Measurements from ENCODE around the gene EYA3.

The EYA3 gene

GRCh38 chr1:27994060-27994459 is 94.3 kb downstream of the EYA3 start:
- no peak for DNase-seq (ENCODE audit: low read depth)
- TF ChIP-seq, protein P1, sequence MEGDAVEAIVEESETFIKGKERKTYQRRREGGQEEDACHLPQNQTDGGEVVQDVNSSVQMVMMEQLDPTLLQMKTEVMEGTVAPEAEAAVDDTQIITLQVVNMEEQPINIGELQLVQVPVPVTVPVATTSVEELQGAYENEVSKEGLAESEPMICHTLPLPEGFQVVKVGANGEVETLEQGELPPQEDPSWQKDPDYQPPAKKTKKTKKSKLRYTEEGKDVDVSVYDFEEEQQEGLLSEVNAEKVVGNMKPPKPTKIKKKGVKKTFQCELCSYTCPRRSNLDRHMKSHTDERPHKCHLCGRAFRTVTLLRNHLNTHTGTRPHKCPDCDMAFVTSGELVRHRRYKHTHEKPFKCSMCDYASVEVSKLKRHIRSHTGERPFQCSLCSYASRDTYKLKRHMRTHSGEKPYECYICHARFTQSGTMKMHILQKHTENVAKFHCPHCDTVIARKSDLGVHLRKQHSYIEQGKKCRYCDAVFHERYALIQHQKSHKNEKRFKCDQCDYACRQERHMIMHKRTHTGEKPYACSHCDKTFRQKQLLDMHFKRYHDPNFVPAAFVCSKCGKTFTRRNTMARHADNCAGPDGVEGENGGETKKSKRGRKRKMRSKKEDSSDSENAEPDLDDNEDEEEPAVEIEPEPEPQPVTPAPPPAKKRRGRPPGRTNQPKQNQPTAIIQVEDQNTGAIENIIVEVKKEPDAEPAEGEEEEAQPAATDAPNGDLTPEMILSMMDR (IDR thresholded peaks at IDR 0.05; ENCODE audit: low read depth, low read length, missing control alignments): no peak
- H3K4me3 ChIP-seq (ENCODE audit: low read depth, low read length): no peak overlapping the region
- in situ Hi-C loops (cut with HindIII; ENCODE audit: low sequenced_read_pairs): no loop called here

DNA sequence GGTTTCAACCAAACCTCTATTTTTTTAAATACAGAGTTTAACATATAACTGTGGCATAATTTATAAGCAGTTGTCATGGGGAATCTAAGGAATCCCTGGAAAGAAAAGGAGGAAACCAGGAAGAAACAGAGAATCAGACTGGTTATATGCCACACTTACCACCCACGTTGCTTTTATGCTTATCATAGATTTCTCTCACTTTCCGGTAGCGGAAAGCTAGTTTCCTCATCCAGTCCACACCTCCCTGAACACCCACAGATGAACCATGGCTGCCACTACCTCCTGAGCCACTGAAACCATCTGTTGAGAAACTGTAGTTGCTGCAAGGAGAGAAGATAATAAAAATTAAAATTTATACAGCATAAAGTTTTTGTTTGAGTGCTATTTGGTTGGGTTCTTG is 95.2 kb downstream of the EYA3 start:
- H3K4me3 ChIP-seq (ENCODE audit: low read depth, low read length): no peak overlapping the region
- in situ Hi-C loops (cut with HindIII; ENCODE audit: low sequenced_read_pairs): no loop called here
- TF ChIP-seq, protein P1 (IDR thresholded peaks at IDR 0.05; ENCODE audit: low read depth, low read length, missing control alignments): no peak
- DNase-seq (ENCODE audit: low read depth): no peak

GRCh38 chr1:27992276-27992675 is 96.1 kb downstream of the EYA3 start:
- no peak overlapping the region for H3K4me3 ChIP-seq (ENCODE audit: low read depth, low read length)
- no peak for DNase-seq (ENCODE audit: low read depth)
- in situ Hi-C loops (cut with HindIII; ENCODE audit: low sequenced_read_pairs): no loop called here
- TF ChIP-seq, protein P1 (IDR thresholded peaks at IDR 0.05; ENCODE audit: low read depth, low read length, missing control alignments): no peak

DNA sequence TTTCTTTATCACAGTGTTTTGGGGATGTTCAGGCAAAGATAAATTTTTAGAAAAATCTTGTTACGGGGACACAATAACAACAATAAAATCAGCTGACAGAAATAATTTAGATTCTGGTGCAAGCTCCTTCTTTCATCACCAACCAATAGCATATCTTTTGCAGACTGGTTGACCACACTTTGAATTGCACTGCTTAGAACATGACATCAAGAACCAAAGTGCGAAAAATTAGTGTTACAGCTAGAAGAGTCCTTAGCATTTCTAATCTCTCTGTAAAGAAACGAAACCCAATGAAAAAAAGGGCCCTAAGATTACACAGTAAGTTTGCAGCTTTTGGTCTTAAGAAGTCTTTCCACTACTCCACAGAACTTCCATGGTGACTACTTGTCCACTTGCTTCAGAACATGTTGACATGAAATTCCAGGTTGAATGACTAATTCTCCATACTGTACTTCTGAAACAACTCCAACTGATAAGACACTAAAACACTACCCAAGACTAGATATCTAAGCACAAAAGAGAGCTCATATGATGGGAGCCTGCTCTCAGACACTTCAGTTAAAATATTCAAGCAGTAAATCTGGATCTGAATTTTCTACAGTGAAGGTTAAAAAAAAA is 97.4 kb downstream of the EYA3 start:
- in situ Hi-C loops (cut with HindIII; ENCODE audit: low sequenced_read_pairs): no loop called here
- no peak overlapping the region for H3K4me3 ChIP-seq (ENCODE audit: low read depth, low read length)
- DNase-seq (ENCODE audit: low read depth): no peak
- TF ChIP-seq, protein P1 (IDR thresholded peaks at IDR 0.05; ENCODE audit: low read depth, low read length, missing control alignments): no peak

DNA sequence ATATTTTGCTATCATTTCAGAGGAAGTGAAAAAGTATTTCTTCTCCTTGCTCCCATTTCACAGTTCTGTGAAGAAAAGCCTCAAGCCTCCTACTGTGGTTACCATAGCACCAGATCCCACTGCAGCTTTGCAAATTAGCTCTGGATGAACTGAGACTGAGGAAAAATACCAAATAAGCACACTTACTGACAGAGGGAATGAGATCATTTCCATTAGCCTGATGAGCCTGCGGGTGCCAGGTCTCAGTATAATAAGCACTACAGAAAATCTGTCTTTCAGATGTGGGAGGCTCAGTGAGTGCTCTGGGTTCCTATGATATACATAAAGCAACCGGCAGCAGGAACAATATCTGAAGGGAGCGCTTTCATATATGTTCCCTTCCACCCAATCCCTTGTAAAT is 107.3 kb downstream of the EYA3 start:
- TF ChIP-seq, protein P1 (IDR thresholded peaks at IDR 0.05; ENCODE audit: low read depth, low read length, missing control alignments): no peak
- no peak overlapping the region for H3K4me3 ChIP-seq (ENCODE audit: low read depth, low read length)
- in situ Hi-C loops (cut with HindIII; ENCODE audit: low sequenced_read_pairs): no loop called here
- no peak for DNase-seq (ENCODE audit: low read depth)

DNA sequence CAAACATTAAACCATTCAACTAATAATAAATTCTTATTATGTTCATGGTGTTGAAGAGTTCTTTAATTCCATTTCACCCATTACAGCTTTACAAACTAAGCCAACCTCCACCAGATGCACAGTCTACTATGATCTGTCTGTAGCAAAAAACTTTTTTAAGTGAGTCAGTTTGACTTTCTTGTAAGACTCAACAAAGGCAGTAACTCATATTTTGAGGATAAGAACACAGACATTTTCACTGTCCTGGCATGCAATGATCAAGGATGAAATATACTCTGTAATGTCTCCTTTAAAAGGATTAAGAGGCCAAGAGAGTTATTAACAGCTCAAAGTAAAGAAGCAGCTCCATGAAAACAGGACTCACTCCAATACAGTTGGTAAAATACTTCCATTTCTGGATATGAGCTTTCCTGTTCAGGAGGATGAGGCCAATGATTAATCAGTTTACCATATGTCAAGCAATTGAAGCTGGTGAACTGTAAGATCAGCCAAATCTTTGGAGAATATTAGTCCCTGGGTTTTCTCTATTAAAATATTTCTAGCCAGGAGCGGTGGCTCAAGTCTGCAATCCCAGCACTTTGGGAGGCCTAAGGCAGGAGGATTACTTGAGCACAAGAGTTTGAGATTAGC is 108.1 kb downstream of the EYA3 start:
- TF ChIP-seq, protein P1 (IDR thresholded peaks at IDR 0.05; ENCODE audit: low read depth, low read length, missing control alignments): no peak
- H3K4me3 ChIP-seq (ENCODE audit: low read depth, low read length): no peak overlapping the region
- no peak for DNase-seq (ENCODE audit: low read depth)
- in situ Hi-C loops (cut with HindIII; ENCODE audit: low sequenced_read_pairs): no loop called here
